Stimulated activated CD8-positive, alpha-beta memory T cell treated with anti-CD3 and anti-CD28 coated beads, Interleukin-15, amount 100 ng/mL, for 1 hour (primary cell): ENCODE results near the gene PNPLA8.

Source experiments
- DNase-seq: peaks from one replicate; pipeline ENCODE4 v3.0.0-alpha.2; 2020; ENCODE audit warnings: low read depth

PNPLA8 gene

DNA sequence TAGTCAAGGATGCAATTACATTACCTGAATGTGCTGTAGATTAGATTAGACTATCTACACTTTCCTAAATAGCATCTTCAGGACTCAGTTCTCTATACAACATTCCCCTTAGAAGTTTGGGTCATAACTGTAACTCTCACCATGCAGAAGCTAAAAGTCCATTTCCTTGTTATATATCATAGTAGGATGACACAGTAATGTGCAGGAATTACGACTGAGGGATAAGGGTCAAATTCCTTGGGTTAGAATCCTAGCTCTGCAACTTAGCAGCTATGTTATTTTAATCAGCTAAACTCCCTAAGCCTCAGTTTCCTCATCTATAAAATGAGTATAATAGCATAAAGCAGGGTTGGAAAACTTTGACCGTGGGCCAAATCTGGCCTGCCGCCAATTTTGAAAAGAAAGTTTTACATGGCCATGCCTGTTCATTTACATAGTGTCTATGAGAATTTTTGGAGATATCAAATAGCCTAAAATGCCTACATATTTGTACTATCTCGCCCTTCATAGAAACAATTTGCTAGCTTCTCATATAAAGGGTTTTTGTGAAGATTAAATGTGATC lies 84.5 kb downstream of the PNPLA8 start:
- no peak for DNase-seq

DNA sequence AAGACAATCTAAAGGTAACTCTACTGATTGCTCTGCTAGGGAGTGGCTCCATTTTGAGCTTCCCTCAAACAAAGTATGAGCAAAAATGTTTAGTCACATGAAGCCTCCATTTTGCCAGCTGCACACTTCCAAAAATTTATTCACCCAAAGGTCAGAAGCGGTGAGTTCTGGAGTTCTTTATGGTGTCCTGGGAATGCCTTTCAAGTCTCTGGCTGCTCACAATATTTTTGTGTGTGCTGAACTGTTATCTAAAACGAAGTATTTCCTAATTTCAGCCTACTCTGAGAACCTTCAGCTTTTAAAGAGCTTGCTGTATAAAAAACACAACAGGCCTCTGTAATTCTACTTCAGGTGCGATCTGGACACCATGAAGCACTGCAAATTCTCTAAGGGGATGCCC lies 85.3 kb downstream of the PNPLA8 start:
- no peak for DNase-seq

DNA sequence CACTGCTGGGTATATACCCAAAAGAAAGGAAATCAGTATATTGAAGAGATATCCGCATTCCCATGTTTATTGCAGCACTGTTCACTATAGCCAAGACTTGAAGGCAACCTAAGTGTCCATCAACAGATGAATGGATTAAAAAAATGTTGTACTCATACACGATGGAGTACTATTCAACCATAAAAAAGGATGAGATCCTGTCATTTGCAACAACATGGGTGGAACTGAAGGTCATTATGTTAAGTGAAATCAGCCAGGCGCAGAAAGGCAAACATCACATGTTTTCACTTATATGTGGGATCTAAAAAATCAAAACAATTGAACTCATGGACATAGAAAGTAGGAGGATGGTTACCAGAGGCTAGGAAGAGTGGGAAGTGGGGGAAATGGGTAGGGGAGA lies 89.0 kb downstream of the PNPLA8 start:
- no peak for DNase-seq

DNA sequence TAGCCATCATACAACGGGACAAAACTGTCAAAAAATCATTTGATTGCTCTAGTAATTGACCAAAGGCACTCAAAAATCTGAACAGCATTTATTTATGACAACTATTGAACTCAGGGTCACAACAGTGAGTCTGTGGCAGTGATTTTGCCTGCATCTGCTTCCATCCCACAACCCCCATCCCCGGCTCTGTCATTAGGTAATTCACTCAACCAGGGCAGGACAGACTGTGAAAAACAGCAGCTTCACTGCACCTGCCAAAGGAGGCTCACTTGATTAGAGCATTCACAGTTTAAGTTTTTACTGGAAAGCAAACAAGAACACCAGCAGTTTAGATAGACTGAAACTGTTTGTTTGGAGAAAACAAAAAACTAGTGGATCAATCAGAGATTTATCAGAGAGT lies 91.9 kb downstream of the PNPLA8 start:
- no peak for DNase-seq

DNA sequence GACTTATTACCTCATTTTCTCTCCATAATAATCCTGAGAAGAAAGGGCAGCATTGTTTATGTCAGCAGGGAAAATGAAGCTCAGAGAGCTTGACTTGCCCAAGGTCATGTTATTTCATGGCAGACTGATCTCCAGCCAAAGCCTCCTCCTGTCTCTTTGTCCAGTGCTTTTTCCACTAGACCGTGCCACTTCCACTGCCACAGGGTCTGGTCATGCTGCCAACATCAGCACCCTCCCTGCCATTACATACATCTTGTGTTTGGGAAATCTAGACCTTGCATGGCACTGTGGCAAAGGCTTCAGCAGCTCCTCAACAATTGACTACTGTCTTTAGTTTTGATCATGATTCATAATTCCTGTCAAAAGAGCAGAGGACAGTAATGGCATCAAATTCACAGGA lies 94.8 kb downstream of the PNPLA8 start:
- DNase-seq: no peak

- no peak for DNase-seq
Measured at GRCh38 chr7:108430664-108431063, 95.3 kb downstream of the PNPLA8 start.

GRCh38 chr7:108427766-108428165 lies 98.2 kb downstream of the PNPLA8 start:
- no peak for DNase-seq

GRCh38 chr7:108425714-108426275 lies 100.1 kb downstream of the PNPLA8 start:
- DNase-seq: no peak

- no peak for DNase-seq
Measured at GRCh38 chr7:108424013-108424412, 101.9 kb downstream of the PNPLA8 start.

- DNase-seq: no peak
Measured at GRCh38 chr7:108423089-108423989, 102.6 kb downstream of the PNPLA8 start.

- no peak for DNase-seq
Measured at GRCh38 chr7:108421720-108422331, 104.1 kb downstream of the PNPLA8 start.
